Measurements from ENCODE around the gene LACTBL1.
A peak's percentile ranks its signal among the peaks of the same experiment; 100 is the strongest.
"Not testable (repeated sequence)": the region's sequence is repeated elsewhere in the genome, so short reads cannot be mapped to it uniquely, and the experiment has no call there.

LACTBL1 gene

GRCh38 chr1:23004769-23005168, 32.1 kb upstream of the LACTBL1 start:
- not testable (repeated sequence) for H3K4me1 ChIP-seq (ENCODE audit: insufficient read depth, low read length); H3K27ac ChIP-seq (ENCODE audit: low read length); H3K36me3 ChIP-seq (ENCODE audit: insufficient read depth, low read depth, low read length); H3K9ac ChIP-seq (ENCODE audit: low read depth, low read length); H3K27me3 ChIP-seq (ENCODE audit: insufficient read depth, low read length); H3K9me3 ChIP-seq (ENCODE audit: insufficient read depth, low read depth, low read length); H3K4me3 ChIP-seq (ENCODE audit: low read length)

- H3K27me3 ChIP-seq (ENCODE audit: insufficient read depth, low read length) = no peaks in the 10 kb centered on the region
- no peaks in the 10 kb centered on the region for H3K36me3 ChIP-seq (ENCODE audit: insufficient read depth, low read depth, low read length)
- H3K9me3 ChIP-seq (ENCODE audit: insufficient read depth, low read depth, low read length) = no peaks in the 10 kb centered on the region
- H3K4me1 ChIP-seq (ENCODE audit: insufficient read depth, low read length) = no peaks in the 10 kb centered on the region
- H3K9ac ChIP-seq (ENCODE audit: low read depth, low read length) = no peak overlapping the region
- no peak overlapping the region for H3K27ac ChIP-seq (ENCODE audit: low read length)
- H3K4me3 ChIP-seq (ENCODE audit: low read length) = no peak overlapping the region
Measured at GRCh38 chr1:23004112-23004511, 31.4 kb upstream of the LACTBL1 start.

- not testable (repeated sequence) for H3K4me1 ChIP-seq (ENCODE audit: insufficient read depth, low read length); H3K27ac ChIP-seq (ENCODE audit: low read length); H3K36me3 ChIP-seq (ENCODE audit: insufficient read depth, low read depth, low read length); H3K4me3 ChIP-seq (ENCODE audit: low read length); H3K9ac ChIP-seq (ENCODE audit: low read depth, low read length); H3K27me3 ChIP-seq (ENCODE audit: insufficient read depth, low read length); H3K9me3 ChIP-seq (ENCODE audit: insufficient read depth, low read depth, low read length)
Measured at GRCh38 chr1:23002218-23002617, 29.6 kb upstream of the LACTBL1 start.

GRCh38 chr1:23000133-23000532, 27.5 kb upstream of the LACTBL1 start:
- not testable (repeated sequence) for H3K4me1 ChIP-seq (ENCODE audit: insufficient read depth, low read length); H3K4me3 ChIP-seq (ENCODE audit: low read length); H3K9ac ChIP-seq (ENCODE audit: low read depth, low read length); H3K36me3 ChIP-seq (ENCODE audit: insufficient read depth, low read depth, low read length); H3K27me3 ChIP-seq (ENCODE audit: insufficient read depth, low read length); H3K27ac ChIP-seq (ENCODE audit: low read length)
- H3K9me3 ChIP-seq (ENCODE audit: insufficient read depth, low read depth, low read length) = peaks cover 18% of the 10 kb centered on the region; the same call in 1 of the 2 replicates

GRCh38 chr1:22997528-22997927, 24.9 kb upstream of the LACTBL1 start:
- not testable (repeated sequence) for H3K36me3 ChIP-seq (ENCODE audit: insufficient read depth, low read depth, low read length); H3K27me3 ChIP-seq (ENCODE audit: insufficient read depth, low read length); H3K4me3 ChIP-seq (ENCODE audit: low read length); H3K27ac ChIP-seq (ENCODE audit: low read length); H3K4me1 ChIP-seq (ENCODE audit: insufficient read depth, low read length); H3K9ac ChIP-seq (ENCODE audit: low read depth, low read length)
- peaks cover 41% of the 10 kb centered on the region for H3K9me3 ChIP-seq (ENCODE audit: insufficient read depth, low read depth, low read length)

- Histone ChIP-seq H3K27me3 (ENCODE audit: insufficient read depth, low read length) (no peaks in the 10 kb centered on the region), H3K27ac (ENCODE audit: low read length) (no peak overlapping the region), H3K9ac (ENCODE audit: low read depth, low read length) (no peak overlapping the region), H3K4me1 (ENCODE audit: insufficient read depth, low read length) (no peaks in the 10 kb centered on the region), H3K9me3 (ENCODE audit: insufficient read depth, low read depth, low read length) (peaks cover 46% of the 10 kb centered on the region), H3K36me3 (ENCODE audit: insufficient read depth, low read depth, low read length) (no peaks in the 10 kb centered on the region), H3K4me3 (ENCODE audit: low read length) (no peak overlapping the region)
Measured at GRCh38 chr1:22995774-22996173, 23.1 kb upstream of the LACTBL1 start.

- H3K27me3 ChIP-seq (ENCODE audit: insufficient read depth, low read length); H3K4me3 ChIP-seq (ENCODE audit: low read length); H3K27ac ChIP-seq (ENCODE audit: low read length); H3K36me3 ChIP-seq (ENCODE audit: insufficient read depth, low read depth, low read length); H3K9ac ChIP-seq (ENCODE audit: low read depth, low read length); H3K4me1 ChIP-seq (ENCODE audit: insufficient read depth, low read length): not testable (repeated sequence)
- peaks cover 46% of the 10 kb centered on the region for H3K9me3 ChIP-seq (ENCODE audit: insufficient read depth, low read depth, low read length)
Measured at GRCh38 chr1:22993220-22993795, 20.6 kb upstream of the LACTBL1 start.

- not testable (repeated sequence) for H3K27me3 ChIP-seq (ENCODE audit: insufficient read depth, low read length); H3K9ac ChIP-seq (ENCODE audit: low read depth, low read length); H3K36me3 ChIP-seq (ENCODE audit: insufficient read depth, low read depth, low read length); H3K4me3 ChIP-seq (ENCODE audit: low read length); H3K27ac ChIP-seq (ENCODE audit: low read length); H3K4me1 ChIP-seq (ENCODE audit: insufficient read depth, low read length)
- peaks cover 46% of the 10 kb centered on the region for H3K9me3 ChIP-seq (ENCODE audit: insufficient read depth, low read depth, low read length)
Measured at GRCh38 chr1:22992384-22992783, 19.7 kb upstream of the LACTBL1 start.

GRCh38 chr1:22983944-22984343, 11.3 kb upstream of the LACTBL1 start:
- Histone ChIP-seq H3K4me1 (ENCODE audit: insufficient read depth, low read length) (no peaks in the 10 kb centered on the region), H3K36me3 (ENCODE audit: insufficient read depth, low read depth, low read length) (no peaks in the 10 kb centered on the region), H3K9ac (ENCODE audit: low read depth, low read length) (no peak overlapping the region), H3K9me3 (ENCODE audit: insufficient read depth, low read depth, low read length) (no peaks in the 10 kb centered on the region), H3K4me3 (ENCODE audit: low read length) (no peak overlapping the region), H3K27me3 (ENCODE audit: insufficient read depth, low read length) (no peaks in the 10 kb centered on the region), H3K27ac (ENCODE audit: low read length) (no peak overlapping the region)

GRCh38 chr1:22980471-22980790, 7.8 kb upstream of the LACTBL1 start:
- not testable (repeated sequence) for H3K9me3 ChIP-seq (ENCODE audit: insufficient read depth, low read depth, low read length); H3K36me3 ChIP-seq (ENCODE audit: insufficient read depth, low read depth, low read length); H3K4me3 ChIP-seq (ENCODE audit: low read length); H3K4me1 ChIP-seq (ENCODE audit: insufficient read depth, low read length); H3K9ac ChIP-seq (ENCODE audit: low read depth, low read length); H3K27ac ChIP-seq (ENCODE audit: low read length); H3K27me3 ChIP-seq (ENCODE audit: insufficient read depth, low read length)

GRCh38 chr1:22978299-22978698, 5.6 kb upstream of the LACTBL1 start:
- no peaks in the 10 kb centered on the region for H3K27me3 ChIP-seq (ENCODE audit: insufficient read depth, low read length)
- H3K9me3 ChIP-seq (ENCODE audit: insufficient read depth, low read depth, low read length) = no peaks in the 10 kb centered on the region
- H3K27ac ChIP-seq (ENCODE audit: low read length) = no peak overlapping the region
- H3K4me3 ChIP-seq (ENCODE audit: low read length) = no peak overlapping the region
- H3K36me3 ChIP-seq (ENCODE audit: insufficient read depth, low read depth, low read length) = no peaks in the 10 kb centered on the region
- no peak overlapping the region for H3K9ac ChIP-seq (ENCODE audit: low read depth, low read length)
- peaks cover 5% of the 10 kb centered on the region for H3K4me1 ChIP-seq (ENCODE audit: insufficient read depth, low read length)

GRCh38 chr1:22976461-22977243, 4.0 kb upstream of the LACTBL1 start:
- H3K9ac ChIP-seq (ENCODE audit: low read depth, low read length) = peak overlapping the region; percentile 23; the same call in 1 of the 2 replicates
- H3K4me1 ChIP-seq (ENCODE audit: insufficient read depth, low read length) = peaks cover 5% of the 10 kb centered on the region

More at GRCh38 chr1:22976461-22977243, 4.0 kb upstream of the LACTBL1 start:
- Histone ChIP-seq H3K9me3 (ENCODE audit: insufficient read depth, low read depth, low read length) (no peaks in the 10 kb centered on the region), H3K27me3 (ENCODE audit: insufficient read depth, low read length) (no peaks in the 10 kb centered on the region), H3K27ac (ENCODE audit: low read length) (peak overlapping the region; percentile 72), H3K36me3 (ENCODE audit: insufficient read depth, low read depth, low read length) (no peaks in the 10 kb centered on the region), H3K4me3 (ENCODE audit: low read length) (no peak overlapping the region)

Data from iPS-20b (cell line).